Measurements from ENCODE around the gene INAFM1.
"Not testable (repeated sequence)": the region's sequence is repeated elsewhere in the genome, so short reads cannot be mapped to it uniquely, and the experiment has no call there.

Gene INAFM1

DNA sequence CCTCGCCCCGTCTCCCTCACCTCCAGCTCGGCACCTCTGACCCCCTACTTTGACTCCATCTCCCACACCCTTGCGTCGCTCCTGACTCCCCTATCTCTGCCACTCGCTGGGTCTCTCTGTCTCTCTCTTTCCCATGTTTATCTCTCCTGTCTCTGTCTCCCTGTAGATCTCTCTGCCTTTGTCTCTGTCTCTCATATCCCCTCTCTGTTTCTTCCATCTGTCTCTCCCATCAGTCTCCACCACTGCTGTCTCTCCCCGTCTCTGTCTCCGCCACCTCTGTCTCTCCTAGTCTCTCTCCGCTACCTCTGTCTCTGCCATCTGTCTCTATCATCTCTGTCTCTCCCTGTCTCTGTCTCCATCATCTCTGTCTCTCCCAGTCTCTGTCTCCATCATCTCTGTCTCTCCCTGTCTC is 31.3 kb upstream of the INAFM1 start:
- Histone ChIP-seq H3K4me1 (ENCODE audit: control extremely low read depth in 1 of 4, control insufficient read depth in 4 of 4, insufficient read depth in 4 of 4, low read length in 3 of 4) (peaks cover 0 to 49% (median 27%) of the 10 kb centered on the region in 4 experiments), H3K27me3 (replicated peaks in 2 of 5; ENCODE audit: control insufficient read depth in 4 of 5, insufficient read depth in 5 of 5, low read length in 4 of 5) (peaks cover 0 to 37% (median 26%) of the 10 kb centered on the region in 5 experiments), H3K4me3 (ENCODE audit: control insufficient read depth in 1 of 7, extremely low read depth in 1 of 7, insufficient read depth in 4 of 7, low read depth in 2 of 7, low read length in 6 of 7) (peak overlapping the region in 3 of 7 experiments; percentile 26 to 55 (median 53)), H3K36me3 (ENCODE audit: control insufficient read depth in 4 of 4, insufficient read depth in 4 of 4, low read length in 3 of 4) (no peaks in the 10 kb centered on the region), H3K9me3 (ENCODE audit: control extremely low read depth in 1 of 5, control insufficient read depth in 4 of 5, insufficient read depth in 2 of 5, low read depth in 1 of 5, low read length in 4 of 5) (no peaks in the 10 kb centered on the region), H3K27ac (ENCODE audit: insufficient read depth in 1 of 2, low read depth in 1 of 2, low read length in 2 of 2, poor library complexity in 1 of 2, severe bottlenecking in 2 of 2) (peak overlapping the region in 1 of 2 experiments; percentile 66)
- ChIA-PET CTCF (interaction anchor here (0.7 to 5.7 kb wide), 5 partner anchors 10 to 88 kb away, joined by 3 to 49 read pairs (median 28); partner anchors contain the start of gene CCDC9), POLR2A (interaction anchor here (0.7 to 3.5 kb wide), 7 partner anchors 11 to 224 kb away, joined by 3 to 54 read pairs (median 4); partner anchors contain the start of genes DHX34 and ZC3H4)
- WGBS (ENCODE audit: insufficient coverage): 12% methylated on average over 9 of the region's 9 CpGs
- no peak for DNase-seq

DNA sequence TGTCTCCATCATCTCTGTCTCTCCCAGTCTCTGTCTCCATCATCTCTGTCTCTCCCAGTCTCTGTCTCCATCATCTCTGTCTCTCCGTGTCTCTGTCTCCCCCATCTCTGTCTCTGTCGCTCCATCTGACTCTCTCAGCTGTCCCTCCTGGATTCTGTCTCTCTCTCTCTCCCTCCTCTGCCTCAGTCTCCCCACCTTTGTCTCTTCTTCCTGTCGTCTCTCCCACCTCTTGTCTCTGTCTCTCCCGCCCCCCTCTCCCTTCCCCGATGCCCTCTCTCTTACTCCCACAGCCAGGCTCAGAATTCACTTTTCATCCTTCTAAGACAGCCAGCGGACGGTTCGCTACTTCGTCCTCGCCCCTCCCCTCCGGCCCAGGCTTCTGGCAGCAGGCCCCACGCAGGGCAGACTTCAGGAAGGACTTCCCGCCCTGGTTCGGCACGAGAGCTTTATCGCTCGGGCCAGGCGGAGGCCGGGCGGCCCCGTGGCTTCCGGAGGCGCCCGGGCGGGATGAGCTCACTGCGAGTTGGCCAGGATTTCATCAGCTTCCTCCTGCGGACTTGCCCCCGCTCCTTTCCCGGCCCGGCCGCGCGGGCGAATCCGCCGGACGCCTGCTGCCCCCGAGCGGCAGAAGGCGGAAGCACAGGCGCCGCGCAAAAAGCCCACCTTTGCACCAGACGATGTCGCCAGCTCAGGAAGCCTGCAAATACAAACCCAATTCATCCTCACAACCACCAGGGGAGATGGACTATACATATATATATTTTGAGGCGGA is 30.7 kb upstream of the INAFM1 start:
- Histone ChIP-seq H3K27me3 (replicated peaks in 2 of 5; ENCODE audit: control insufficient read depth in 4 of 5, insufficient read depth in 5 of 5, low read length in 4 of 5) (peaks cover 0 to 34% (median 22%) of the 10 kb centered on the region in 5 experiments), H3K4me1 (ENCODE audit: control extremely low read depth in 1 of 4, control insufficient read depth in 4 of 4, insufficient read depth in 4 of 4, low read length in 3 of 4) (peaks cover 0 to 46% (median 27%) of the 10 kb centered on the region in 4 experiments)

DNA sequence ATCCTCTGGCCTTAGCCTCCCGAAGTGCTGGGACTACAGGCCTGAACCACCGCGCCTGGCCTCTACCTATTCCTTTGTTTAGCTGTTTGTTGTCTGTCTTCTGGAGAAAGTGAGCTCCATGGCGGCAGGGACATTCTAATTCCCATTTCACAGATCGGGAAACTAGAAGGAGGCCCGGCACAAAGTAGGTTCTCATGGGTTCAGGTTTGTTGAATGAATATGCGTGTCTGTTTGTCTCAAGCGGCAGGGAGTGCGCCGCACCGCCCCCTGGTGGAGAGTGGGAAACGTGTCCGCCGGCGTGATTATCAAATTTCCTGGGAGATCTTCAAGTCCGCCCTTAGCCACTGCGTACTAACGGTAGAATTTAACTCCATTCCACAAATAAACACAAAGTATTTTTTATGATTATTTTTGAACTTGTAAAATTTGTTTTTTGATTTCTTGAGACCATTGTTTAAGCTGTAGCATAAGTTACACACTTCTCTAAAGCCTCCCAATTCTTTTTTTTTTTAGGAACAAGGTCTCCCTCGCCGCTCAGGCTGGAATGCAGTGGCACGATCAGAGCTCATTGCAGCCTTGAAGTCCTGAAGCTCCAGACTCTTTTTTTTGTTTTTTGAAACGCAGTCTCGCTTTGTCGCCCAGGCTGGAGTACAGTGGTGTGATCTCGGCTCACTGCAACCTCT is 27.2 kb upstream of the INAFM1 start:
- 47% methylated on average over 18 of the region's 25 CpGs for WGBS (ENCODE audit: insufficient coverage)
- Histone ChIP-seq H3K36me3 (ENCODE audit: control insufficient read depth in 4 of 4, insufficient read depth in 4 of 4, low read length in 3 of 4) (no peaks in the 10 kb centered on the region), H3K9me3 (ENCODE audit: control extremely low read depth in 1 of 5, control insufficient read depth in 4 of 5, insufficient read depth in 2 of 5, low read depth in 1 of 5, low read length in 4 of 5) (no peaks in the 10 kb centered on the region), H3K4me3 (ENCODE audit: control insufficient read depth in 1 of 7, extremely low read depth in 1 of 7, insufficient read depth in 4 of 7, low read depth in 2 of 7, low read length in 6 of 7) (no peak overlapping the region), H3K27me3 (replicated peaks in 2 of 5; ENCODE audit: control insufficient read depth in 4 of 5, insufficient read depth in 5 of 5, low read length in 4 of 5) (peaks cover 0 to 5% (median 0%) of the 10 kb centered on the region in 5 experiments), H3K27ac (ENCODE audit: insufficient read depth in 1 of 2, low read depth in 1 of 2, low read length in 2 of 2, poor library complexity in 1 of 2, severe bottlenecking in 2 of 2) (no peak overlapping the region), H3K4me1 (ENCODE audit: control extremely low read depth in 1 of 4, control insufficient read depth in 4 of 4, insufficient read depth in 4 of 4, low read length in 3 of 4) (peaks cover 0 to 21% (median 16%) of the 10 kb centered on the region in 4 experiments)
- ChIA-PET CTCF (interaction anchor here (0.9 to 6.8 kb wide), 15 partner anchors 8 to 110 kb away, joined by 3 to 166 read pairs (median 5); partner anchors contain the start of genes CCDC9 and INAFM1), POLR2A (interaction anchor here (0.6 to 1.3 kb wide), 2 partner anchors 9 to 98 kb away, joined by 3 to 6 read pairs; partner anchors contain the start of gene CCDC9)
- DNase-seq: peak; percentile 76 to 84 (median 83)

More for the DNA sequence above, 30.7 kb upstream of the INAFM1 start:
- 4% methylated on average over 37 of the region's 46 CpGs for WGBS (ENCODE audit: insufficient coverage)
- DNase-seq: peak; percentile 97 to 99 (median 98)
- POLR2A ChIA-PET: interaction anchor here (0.7 to 3.5 kb wide), 8 partner anchors 12 to 131 kb away, joined by 3 to 54 read pairs (median 4); partner anchors contain the start of genes CCDC9 and ZC3H4
- Histone ChIP-seq H3K4me3 (ENCODE audit: control insufficient read depth in 1 of 7, extremely low read depth in 1 of 7, insufficient read depth in 4 of 7, low read depth in 2 of 7, low read length in 6 of 7) (peak overlapping the region in 2 of 7 experiments; percentile 32 to 53), H3K9me3 (ENCODE audit: control extremely low read depth in 1 of 5, control insufficient read depth in 4 of 5, insufficient read depth in 2 of 5, low read depth in 1 of 5, low read length in 4 of 5) (no peaks in the 10 kb centered on the region), H3K36me3 (ENCODE audit: control insufficient read depth in 4 of 4, insufficient read depth in 4 of 4, low read length in 3 of 4) (no peaks in the 10 kb centered on the region), H3K27ac (ENCODE audit: insufficient read depth in 1 of 2, low read depth in 1 of 2, low read length in 2 of 2, poor library complexity in 1 of 2, severe bottlenecking in 2 of 2) (peak overlapping the region in 1 of 2 experiments; percentile 66)
- CTCF ChIA-PET: interaction anchor here (0.6 to 6.8 kb wide), 25 partner anchors 9 to 135 kb away, joined by 3 to 166 read pairs (median 3); partner anchors contain the start of gene CCDC9

DNA sequence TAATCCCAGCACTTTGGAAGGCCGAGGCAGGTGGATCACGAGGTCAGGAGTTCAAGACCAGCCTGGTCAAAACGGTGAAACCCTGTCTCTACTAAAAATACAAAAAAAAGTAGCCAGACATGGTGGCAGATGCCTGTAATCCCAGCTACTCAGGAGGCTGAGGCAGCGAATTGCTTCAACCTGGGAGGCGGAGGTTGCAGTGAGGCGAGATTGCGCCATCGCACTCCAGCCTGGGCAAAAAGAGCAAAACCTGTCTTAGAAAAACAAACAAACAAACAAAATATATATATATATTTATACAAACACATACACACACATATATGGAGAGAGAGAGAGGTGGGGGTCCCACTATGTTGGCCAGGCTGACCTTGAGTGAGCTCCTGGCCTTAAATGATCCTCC is 21.7 kb upstream of the INAFM1 start:
- H3K9me3 ChIP-seq (ENCODE audit: control extremely low read depth in 1 of 5, control insufficient read depth in 4 of 5, insufficient read depth in 2 of 5, low read depth in 1 of 5, low read length in 4 of 5); DNase-seq; H3K4me3 ChIP-seq (ENCODE audit: control insufficient read depth in 1 of 7, extremely low read depth in 1 of 7, insufficient read depth in 4 of 7, low read depth in 2 of 7, low read length in 6 of 7); H3K27me3 ChIP-seq (replicated peaks in 2 of 5; ENCODE audit: control insufficient read depth in 4 of 5, insufficient read depth in 5 of 5, low read length in 4 of 5); H3K36me3 ChIP-seq (ENCODE audit: control insufficient read depth in 4 of 4, insufficient read depth in 4 of 4, low read length in 3 of 4); POLR2A ChIA-PET; H3K27ac ChIP-seq (ENCODE audit: insufficient read depth in 1 of 2, low read depth in 1 of 2, low read length in 2 of 2, poor library complexity in 1 of 2, severe bottlenecking in 2 of 2): not testable (repeated sequence)
- H3K4me1 ChIP-seq (ENCODE audit: control extremely low read depth in 1 of 4, control insufficient read depth in 4 of 4, insufficient read depth in 4 of 4, low read length in 3 of 4): peaks cover 4 to 15% (median 14%) of the 10 kb centered on the region in 4 experiments
- CTCF ChIA-PET: interaction anchor here (0.5 to 4.7 kb wide), 3 partner anchors 7 to 151 kb away, joined by 3 to 49 read pairs (median 5); no protein-coding TSS in a partner anchor
- WGBS (ENCODE audit: insufficient coverage): 98% methylated on average over 5 of the region's 8 CpGs

- ChIA-PET CTCF (interaction anchor here (0.5 to 4.7 kb wide), 4 partner anchors 7 to 152 kb away, joined by 3 to 49 read pairs (median 4); no protein-coding TSS in a partner anchor), POLR2A (no interaction called here)
- DNase-seq: no peak
- no peaks in the 10 kb centered on the region for H3K27me3 ChIP-seq (replicated peaks in 2 of 5; ENCODE audit: control insufficient read depth in 4 of 5, insufficient read depth in 5 of 5, low read length in 4 of 5)
- peaks cover 0 to 2% (median under 1%) of the 10 kb centered on the region in 4 experiments for H3K36me3 ChIP-seq (ENCODE audit: control insufficient read depth in 4 of 4, insufficient read depth in 4 of 4, low read length in 3 of 4)
- no peaks in the 10 kb centered on the region for H3K9me3 ChIP-seq (ENCODE audit: control extremely low read depth in 1 of 5, control insufficient read depth in 4 of 5, insufficient read depth in 2 of 5, low read depth in 1 of 5, low read length in 4 of 5)
- no peak overlapping the region for H3K4me3 ChIP-seq (ENCODE audit: control insufficient read depth in 1 of 7, extremely low read depth in 1 of 7, insufficient read depth in 4 of 7, low read depth in 2 of 7, low read length in 6 of 7)
- peaks cover 4 to 19% (median 15%) of the 10 kb centered on the region in 4 experiments for H3K4me1 ChIP-seq (ENCODE audit: control extremely low read depth in 1 of 4, control insufficient read depth in 4 of 4, insufficient read depth in 4 of 4, low read length in 3 of 4)
- 100% methylated on average over 1 of the region's 3 CpGs for WGBS (ENCODE audit: insufficient coverage)
- H3K27ac ChIP-seq (ENCODE audit: insufficient read depth in 1 of 2, low read depth in 1 of 2, low read length in 2 of 2, poor library complexity in 1 of 2, severe bottlenecking in 2 of 2): no peak overlapping the region
These were observed 21.2 kb upstream of the INAFM1 start for GRCh38 chr19:47253467-47253881.

DNA sequence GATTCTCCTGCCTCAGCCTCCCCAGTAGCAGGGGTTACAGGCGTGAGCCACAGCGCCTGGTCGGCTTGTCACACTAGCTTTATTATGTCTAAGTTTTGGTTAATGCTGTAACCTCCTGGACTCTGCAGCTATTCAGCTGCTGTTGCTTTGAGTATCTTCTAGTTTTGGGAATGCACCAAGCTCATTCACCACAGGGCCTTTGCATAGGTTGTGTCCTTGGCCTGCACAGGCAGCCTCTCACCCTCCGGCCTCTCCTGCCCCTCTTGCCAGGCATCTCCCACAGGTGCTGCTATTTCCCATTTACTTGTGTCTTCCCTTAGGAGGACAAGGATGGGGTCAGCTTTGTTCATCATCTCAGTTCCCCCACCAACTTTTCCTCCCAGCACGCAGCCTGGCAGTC is 20.7 kb upstream of the INAFM1 start:
- WGBS (ENCODE audit: insufficient coverage): 100% methylated on average over 4 of the region's 5 CpGs
- DNase-seq: no peak
- H3K27ac ChIP-seq (ENCODE audit: insufficient read depth in 1 of 2, low read depth in 1 of 2, low read length in 2 of 2, poor library complexity in 1 of 2, severe bottlenecking in 2 of 2): no peak overlapping the region
- ChIA-PET POLR2A (no interaction called here), CTCF (interaction anchor here (0.7 to 4.7 kb wide), 3 partner anchors 8 to 43 kb away, joined by 3 to 49 read pairs (median 5); no protein-coding TSS in a partner anchor)
- H3K9me3 ChIP-seq (ENCODE audit: control extremely low read depth in 1 of 5, control insufficient read depth in 4 of 5, insufficient read depth in 2 of 5, low read depth in 1 of 5, low read length in 4 of 5): no peaks in the 10 kb centered on the region
- no peak overlapping the region for H3K4me3 ChIP-seq (ENCODE audit: control insufficient read depth in 1 of 7, extremely low read depth in 1 of 7, insufficient read depth in 4 of 7, low read depth in 2 of 7, low read length in 6 of 7)
- H3K36me3 ChIP-seq (ENCODE audit: control insufficient read depth in 4 of 4, insufficient read depth in 4 of 4, low read length in 3 of 4): peaks cover under 1 to 7% (median 3%) of the 10 kb centered on the region in 4 experiments
- H3K4me1 ChIP-seq (ENCODE audit: control extremely low read depth in 1 of 4, control insufficient read depth in 4 of 4, insufficient read depth in 4 of 4, low read length in 3 of 4): peaks cover 4 to 19% (median 15%) of the 10 kb centered on the region in 4 experiments
- H3K27me3 ChIP-seq (replicated peaks in 2 of 5; ENCODE audit: control insufficient read depth in 4 of 5, insufficient read depth in 5 of 5, low read length in 4 of 5): no peaks in the 10 kb centered on the region

Measured in common myeloid progenitor, CD34-positive (primary cell).